ENCODE results near the gene KAT6B. TPM values are rescaled to one million over a fixed set of nuclear protein-coding genes. Genes with fewer than 3 reads are reported as not detected.

Gene KAT6B
- total RNA-seq, 1 donor from 2014 or later = 57.3 TPM

DNA sequence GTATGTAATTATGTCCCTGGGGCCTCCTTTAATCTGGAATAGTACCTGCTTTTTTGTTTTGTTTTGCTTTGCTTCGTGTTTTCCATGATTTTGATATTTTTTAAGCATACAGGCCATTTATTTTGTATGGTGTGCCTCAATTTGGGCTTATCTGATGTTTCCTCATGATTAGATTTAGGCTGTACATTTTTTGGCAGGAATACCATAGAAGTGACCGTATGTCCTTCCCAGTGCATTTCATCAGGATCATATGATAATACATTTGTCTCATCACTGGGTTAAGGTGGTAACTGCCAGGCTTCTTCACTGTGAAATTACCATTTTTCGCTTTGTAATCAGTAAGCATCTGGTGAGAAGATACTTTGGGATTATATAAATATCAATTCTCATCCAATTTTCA is 167.2 kb downstream of the KAT6B start:
- ATAC-seq (no peak), DNase-seq (ENCODE audit: low spot score) (no peak)
- intact Hi-C loops (cut with DNase I) = no loop called here

- DNase-seq (ENCODE audit: low spot score) (no peak), ATAC-seq (no peak)
- intact Hi-C loops (cut with DNase I) = no loop called here
Observed at GRCh38 chr10:74994854-74995253, 168.5 kb downstream of the KAT6B start.

GRCh38 chr10:74995806-74996205 is 169.4 kb downstream of the KAT6B start:
- DNase-seq (ENCODE audit: low spot score) (no peak), ATAC-seq (no peak)
- intact Hi-C loops (cut with DNase I) = no loop called here

DNA sequence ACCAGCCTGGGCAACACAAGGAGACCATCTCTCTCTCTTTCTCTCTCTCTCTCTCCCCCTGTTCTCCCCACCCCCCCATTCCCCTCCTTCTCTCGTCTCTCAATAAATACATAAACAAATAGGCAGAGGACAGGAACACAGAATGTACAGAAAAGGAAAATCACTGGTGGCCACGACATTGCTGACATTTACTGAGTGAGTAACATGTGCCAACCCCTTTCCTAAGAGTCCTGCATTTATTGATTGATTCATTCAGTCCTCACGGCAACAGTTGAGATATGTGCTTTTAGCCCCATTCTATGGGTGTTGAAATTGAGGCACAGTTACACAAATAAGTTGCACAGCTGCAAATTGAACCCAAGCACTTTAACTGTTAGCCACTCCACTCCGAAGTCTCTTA is 170.8 kb downstream of the KAT6B start:
- no peak for ATAC-seq
- DNase-seq (ENCODE audit: low spot score) = no peak
- intact Hi-C loops (cut with DNase I) = no loop called here

- intact Hi-C loops (cut with DNase I) = no loop called here
- DNase-seq (ENCODE audit: low spot score) (no peak), ATAC-seq (no peak)
Observed at GRCh38 chr10:75000748-75001321, 174.4 kb downstream of the KAT6B start.

DNA sequence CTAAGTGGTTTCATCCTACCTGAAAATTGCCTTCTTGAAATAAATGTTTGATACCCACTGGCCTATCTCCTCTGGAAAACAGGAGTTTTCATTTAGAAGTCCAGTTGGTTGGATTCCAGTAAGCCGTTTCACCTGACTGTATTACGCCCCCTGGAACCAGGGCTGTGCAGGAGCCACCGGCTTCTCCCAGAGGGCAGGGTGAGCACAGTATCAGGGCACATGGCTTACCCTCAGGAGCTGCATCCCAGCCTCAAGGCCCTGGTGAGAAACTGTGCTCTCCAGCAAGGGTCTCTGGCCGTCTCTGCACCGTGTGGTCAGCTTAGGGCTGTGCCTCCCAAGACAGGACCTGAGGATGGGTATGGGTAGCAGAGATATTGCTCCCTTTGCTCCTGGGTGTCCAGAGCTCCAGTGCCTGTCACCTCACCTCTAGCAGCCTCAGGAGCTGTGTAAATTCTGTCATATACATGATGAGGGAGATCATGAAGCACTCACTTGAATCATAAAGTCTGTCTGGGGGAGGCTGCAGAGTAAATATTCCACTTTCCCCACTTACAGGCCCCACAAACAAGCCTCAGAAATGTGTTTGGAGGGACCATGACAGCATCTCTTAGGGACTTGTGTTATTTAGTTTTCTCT is 175.4 kb downstream of the KAT6B start:
- DNase-seq (ENCODE audit: low spot score) (no peak), ATAC-seq (no peak)
- intact Hi-C loops (cut with DNase I) = no loop called here

DNA sequence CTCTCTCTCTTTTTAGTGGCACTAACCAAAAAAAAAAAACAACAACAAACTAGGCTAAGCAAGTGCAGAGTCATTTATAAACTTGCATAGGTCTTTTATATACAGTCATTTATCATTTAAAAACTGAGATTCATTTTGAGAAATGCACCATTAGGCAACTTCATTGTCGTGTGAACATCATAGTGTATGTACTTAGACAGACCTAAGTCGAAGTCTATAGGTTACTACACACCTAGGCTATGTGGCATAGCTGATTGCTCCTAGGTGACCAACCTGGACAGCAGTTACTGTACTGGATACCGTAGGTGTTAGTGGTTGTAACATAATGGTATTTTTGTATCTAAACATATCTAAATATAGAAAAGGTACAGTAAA is 175.9 kb downstream of the KAT6B start:
- ATAC-seq = no peak

DNA sequence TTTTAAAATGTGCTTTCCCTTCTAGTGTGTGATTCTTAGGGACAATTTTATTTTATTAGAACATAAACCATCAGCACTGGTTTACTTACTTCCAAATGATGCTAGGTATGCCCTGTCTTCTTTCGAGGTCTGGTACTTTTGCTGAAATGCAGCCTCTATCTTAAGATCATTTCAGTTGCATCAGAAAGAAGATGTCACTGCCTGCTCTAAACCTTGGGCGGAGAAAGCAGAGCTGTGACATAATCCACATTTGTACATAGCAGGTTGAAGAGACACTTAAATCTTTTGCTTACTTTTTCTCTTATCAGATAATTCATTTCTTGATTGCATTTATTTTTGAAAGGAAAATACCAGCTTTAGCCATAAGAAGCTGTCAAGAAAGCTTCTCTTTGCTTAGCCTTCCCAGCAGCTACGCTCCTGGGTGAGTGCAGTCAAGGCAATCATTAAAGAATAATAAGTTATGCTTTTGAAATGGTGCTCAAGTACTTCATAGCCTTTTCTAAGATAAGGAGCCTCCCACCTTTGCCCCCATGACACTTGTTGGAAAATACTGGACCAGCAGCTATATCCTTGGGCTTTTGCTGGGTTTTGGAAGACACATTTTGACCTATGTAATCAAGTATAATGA is 176.7 kb downstream of the KAT6B start:
- no peak for ATAC-seq
- intact Hi-C loops (cut with DNase I) = no loop called here
- DNase-seq (ENCODE audit: low spot score) = no peak

More for the DNA sequence above, 175.9 kb downstream of the KAT6B start:
- DNase-seq (ENCODE audit: low spot score) = no peak
- intact Hi-C loops (cut with DNase I) = no loop called here

DNA sequence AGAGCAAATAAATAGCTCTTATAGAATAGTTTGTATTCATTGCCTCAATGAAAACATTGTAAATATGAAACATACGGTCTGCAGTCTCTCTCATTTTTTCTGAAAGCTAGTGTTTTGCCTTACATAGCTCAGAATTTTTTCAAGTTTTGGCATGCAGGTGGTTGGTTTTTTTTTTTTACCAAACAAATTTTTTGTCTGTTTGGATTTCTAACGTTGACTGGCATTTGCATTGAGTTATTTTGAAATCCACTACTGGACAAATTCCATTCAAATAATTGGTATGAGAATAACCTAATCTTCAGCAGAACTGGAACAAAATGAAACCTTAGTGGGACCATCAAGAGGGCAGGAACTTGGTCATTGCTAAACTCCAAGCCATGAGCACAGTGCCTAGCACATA is 177.5 kb downstream of the KAT6B start:
- intact Hi-C loops (cut with DNase I) = no loop called here
- DNase-seq (ENCODE audit: low spot score) (no peak), ATAC-seq (no peak)

DNA sequence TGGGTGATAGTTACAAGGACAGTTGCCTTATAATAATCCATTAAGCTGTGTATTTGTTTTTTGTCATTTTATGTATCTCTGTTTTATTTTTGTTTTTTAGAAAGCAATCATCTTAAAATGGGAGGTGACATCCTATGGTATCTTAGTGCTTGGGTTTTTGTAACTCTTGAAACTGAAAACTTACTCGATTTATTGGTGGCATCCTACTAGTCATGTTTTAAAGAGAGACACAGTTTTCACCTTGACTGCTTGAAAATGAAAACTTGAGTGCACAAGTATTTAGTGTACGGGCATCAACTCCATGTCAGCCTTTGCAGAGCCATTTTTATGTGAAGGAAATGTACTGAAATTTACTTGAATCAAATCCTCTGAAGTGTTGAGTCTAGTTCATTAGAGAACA is 181.2 kb downstream of the KAT6B start:
- DNase-seq (ENCODE audit: low spot score) (no peak), ATAC-seq (no peak)
- intact Hi-C loops (cut with DNase I) = no loop called here

DNA sequence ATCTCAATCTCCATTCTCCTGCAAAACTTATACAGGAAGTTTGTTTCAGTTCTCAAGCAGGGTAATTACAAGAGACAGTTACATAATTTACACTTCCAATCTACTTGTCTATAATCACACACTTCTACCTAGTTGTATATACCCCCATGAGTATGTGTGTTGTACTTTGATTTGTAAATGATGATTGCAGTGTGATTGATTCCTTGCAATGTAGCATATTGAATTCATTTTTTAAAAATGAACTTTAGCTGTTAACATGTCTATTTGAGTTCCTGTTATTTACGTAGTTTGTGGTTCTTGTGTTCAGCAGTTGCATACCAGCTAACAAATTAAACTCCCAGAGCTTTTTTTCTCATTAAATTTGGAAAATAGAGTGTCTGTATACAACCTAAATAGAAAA is 182.6 kb downstream of the KAT6B start:
- intact Hi-C loops (cut with DNase I) = no loop called here
- ATAC-seq = no peak
- DNase-seq (ENCODE audit: low spot score) = no peak

DNA sequence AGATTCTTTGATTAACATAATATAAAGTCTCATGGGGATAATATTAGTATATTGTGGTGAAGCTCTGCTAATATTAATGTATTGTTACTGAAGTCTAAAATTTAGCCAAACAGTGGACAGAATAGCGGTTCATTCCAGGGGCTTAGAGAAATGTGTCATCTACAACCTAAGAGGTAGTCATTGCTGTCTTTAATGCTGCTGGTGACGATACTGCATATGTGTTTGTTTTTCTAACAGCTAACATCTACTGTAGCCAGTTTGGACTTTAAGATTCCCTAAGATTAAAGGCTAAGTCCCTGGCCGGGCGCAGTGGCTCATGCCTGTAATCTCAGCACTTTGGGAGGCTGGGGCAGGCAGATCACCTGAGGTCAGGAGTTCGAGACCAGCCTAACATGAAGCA is 183.0 kb downstream of the KAT6B start:
- intact Hi-C loops (cut with DNase I) = no loop called here
- ATAC-seq = no peak

GRCh38 chr10:75010373-75010772 is 184.0 kb downstream of the KAT6B start:
- DNase-seq (ENCODE audit: low spot score) (no peak), ATAC-seq (no peak)
- intact Hi-C loops (cut with DNase I) = loop anchor here (10.0 kb wide), 1 partner anchor 746 kb away; no protein-coding TSS in a partner anchor

More for the DNA sequence above, 183.0 kb downstream of the KAT6B start:
- no peak for DNase-seq (ENCODE audit: low spot score)

DNA sequence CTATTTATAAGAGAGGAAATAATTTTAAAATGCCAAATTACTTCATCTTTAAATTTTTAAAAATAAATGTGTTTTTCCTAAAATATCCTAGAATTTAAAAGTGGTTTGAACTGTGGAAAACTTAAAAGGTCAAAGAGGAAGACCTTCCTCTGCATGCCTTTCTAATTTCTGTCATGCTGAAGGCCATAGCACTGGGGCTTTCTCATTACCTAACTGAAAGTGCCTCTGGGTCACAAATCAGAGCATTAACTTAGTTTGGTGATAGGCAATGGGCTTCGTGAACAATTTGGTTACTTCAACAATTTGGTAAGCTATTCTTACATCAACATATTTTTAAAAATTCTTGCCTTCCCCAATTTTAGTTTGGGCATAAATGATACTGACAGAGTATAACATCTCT is 184.8 kb downstream of the KAT6B start:
- no peak for DNase-seq (ENCODE audit: low spot score)
- intact Hi-C loops (cut with DNase I) = loop anchor here (10.0 kb wide), 1 partner anchor 746 kb away; no protein-coding TSS in a partner anchor
- no peak for ATAC-seq

- intact Hi-C loops (cut with DNase I) = loop anchor here (10.0 kb wide), 1 partner anchor 748 kb away; no protein-coding TSS in a partner anchor
- DNase-seq (ENCODE audit: low spot score) = no peak
- no peak for ATAC-seq
Observed at GRCh38 chr10:75012471-75012870, 186.1 kb downstream of the KAT6B start.

DNA sequence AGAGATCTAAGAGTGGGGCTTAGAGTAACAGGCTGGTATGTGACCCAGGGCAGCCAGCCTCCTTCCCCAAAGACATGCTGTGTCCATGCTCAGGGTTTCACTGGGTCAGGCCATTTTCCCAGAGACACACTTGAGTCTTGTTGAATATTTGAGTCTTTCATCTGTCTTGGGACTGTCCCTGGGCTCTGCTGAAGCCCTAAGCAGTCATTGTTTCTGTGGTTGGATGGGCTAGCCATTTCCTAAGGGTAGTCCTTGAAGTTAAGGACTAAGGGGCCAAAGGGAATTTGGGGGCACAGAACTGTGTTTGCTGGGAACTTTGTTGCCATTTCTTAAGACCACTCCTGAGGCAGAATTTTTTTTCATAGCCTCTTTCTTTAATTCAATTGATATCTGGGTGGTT is 186.6 kb downstream of the KAT6B start:
- no peak for DNase-seq (ENCODE audit: low spot score)
- no peak for ATAC-seq

GRCh38 chr10:75013522-75013921 is 187.1 kb downstream of the KAT6B start:
- DNase-seq (ENCODE audit: low spot score) (no peak), ATAC-seq (no peak)
- intact Hi-C loops (cut with DNase I) = loop anchor here (10.0 kb wide), 1 partner anchor 749 kb away; no protein-coding TSS in a partner anchor

More for the DNA sequence above, 186.6 kb downstream of the KAT6B start:
- intact Hi-C loops (cut with DNase I) = loop anchor here (10.0 kb wide), 1 partner anchor 748 kb away; no protein-coding TSS in a partner anchor

- no peak for ATAC-seq
- DNase-seq (ENCODE audit: low spot score) = no peak
- intact Hi-C loops (cut with DNase I) = loop anchor here (5.0 to 10.0 kb wide), 2 partner anchors 750 to 1872 kb away; no protein-coding TSS in a partner anchor
Observed at GRCh38 chr10:75014516-75015230, 188.3 kb downstream of the KAT6B start.

DNA sequence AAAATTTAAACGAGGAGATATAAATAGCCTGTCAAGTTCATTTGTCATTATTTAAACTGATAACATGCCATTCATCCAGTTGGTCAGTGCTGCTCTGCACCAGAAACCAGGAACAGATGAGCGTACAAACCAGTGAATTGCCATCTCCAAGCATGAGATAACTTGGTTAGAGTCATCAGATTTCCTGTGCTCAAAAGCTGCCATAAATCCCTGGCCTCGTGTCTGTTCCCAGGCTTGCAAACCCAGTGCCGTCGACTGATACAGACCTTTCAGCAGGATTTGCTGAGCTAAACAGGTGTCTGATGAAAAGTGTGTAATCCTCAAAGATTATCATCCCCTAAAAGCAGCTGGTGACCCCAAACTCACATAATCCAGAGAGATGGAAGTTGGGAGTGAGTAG is 189.0 kb downstream of the KAT6B start:
- intact Hi-C loops (cut with DNase I) = loop anchor here (5.0 to 10.0 kb wide), 2 partner anchors 751 to 1873 kb away; no protein-coding TSS in a partner anchor
- no peak for DNase-seq (ENCODE audit: low spot score)
- ATAC-seq = no peak

All from sciatic nerve (tissue), 2 donors.